ENCODE measurements around the gene PBRM1. TPM values are rescaled to one million over a fixed set of nuclear protein-coding genes. Genes with fewer than 3 reads are reported as not detected.

PBRM1 gene
- total and polyA plus RNA-seq, 2 experiments from 2014 or later: 57.5 to 72.5 TPM

DNA sequence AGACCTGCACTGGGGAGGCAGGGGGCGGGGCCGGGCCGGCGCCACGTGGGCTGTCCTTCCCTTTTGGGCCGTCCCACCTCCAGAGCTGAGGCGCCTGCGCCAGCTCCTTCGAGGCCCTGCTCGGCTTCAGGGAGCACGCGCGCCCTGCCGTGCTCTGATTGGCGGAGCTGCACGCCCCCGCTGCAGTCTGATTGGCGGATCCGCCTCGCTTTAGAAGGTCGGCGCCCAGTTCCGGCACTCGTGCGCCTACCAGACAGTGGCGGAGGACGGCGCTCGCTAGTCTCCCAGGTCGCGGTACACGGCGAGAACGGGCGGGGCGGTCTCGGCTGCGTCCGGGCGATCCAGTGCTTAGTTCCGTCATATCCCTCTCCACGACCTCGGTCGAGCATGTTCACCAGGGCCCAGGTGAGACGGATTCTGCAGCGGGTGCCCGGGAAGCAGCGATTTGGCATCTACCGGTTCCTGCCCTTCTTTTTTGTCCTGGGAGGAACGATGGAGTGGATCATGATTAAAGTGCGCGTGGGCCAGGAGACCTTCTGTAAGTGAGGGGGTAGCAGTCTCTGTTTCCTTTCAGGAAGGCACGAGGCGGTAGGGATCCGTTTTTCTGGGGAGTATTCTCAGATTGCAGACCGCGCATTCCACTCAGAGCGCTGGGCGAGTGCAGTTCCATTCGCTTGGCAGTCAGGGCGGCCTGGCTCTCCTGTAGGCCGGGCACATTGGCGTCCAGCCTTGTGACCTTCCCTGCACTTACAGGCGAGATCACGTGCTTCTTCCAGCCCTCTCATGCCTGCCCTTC lies 149.1 kb downstream of the PBRM1 start, which contains the start of gene UQCC5:
Gene UQCC5, plus strand, starts transcription at position 237 of the 796 bp plus-strand sequence. Its CDS starts 151 bp downstream, at position 388.
- no peak for TF ChIP-seq EZH2 (IDR thresholded peaks at IDR 0.05; ENCODE audit: low read depth, unreplicated experiment)
- TF ChIP-seq POLR2AphosphoS5 (IDR thresholded peaks at IDR 0.05; ENCODE audit: low read depth): peak; percentile 100
- TF ChIP-seq ZNF114 (CRISPR knock-in tag; IDR thresholded peaks at IDR 0.05): no peak
- TF ChIP-seq CREB1 (CRISPR knock-in tag; IDR thresholded peaks at IDR 0.05; ENCODE audit: low read depth): peak; percentile 23; the same call in 1 of the 2 replicates
- Histone ChIP-seq H3K9me2 (ENCODE audit: insufficient read depth) (no peaks in the 10 kb centered on the region), H3K4me2 (peak within 1 kb of the TSS; percentile 94), H4K20me1 (replicated peaks; ENCODE audit: insufficient read depth) (peaks cover 46% of the 10 kb centered on the region), H3K4me1 (ENCODE audit: insufficient read depth) (peaks cover 42% of the 10 kb centered on the region), H3K27ac (ENCODE audit: low read depth) (peak within 1 kb of the TSS; percentile 91), H3K79me2 (replicated peaks; ENCODE audit: insufficient read depth) (peaks cover 52% of the 10 kb centered on the region), H3K27me3 (ENCODE audit: insufficient read depth) (no peaks in the 10 kb centered on the region), H2AFZ (peak within 1 kb of the TSS; percentile 93; the same call in 1 of the 2 replicates), H3K4me3 (peak within 1 kb of the TSS; percentile 97), H3K36me3 (ENCODE audit: insufficient read depth) (peaks cover 4% of the 10 kb centered on the region; the same call in 1 of the 2 replicates), H3F3A (replicated peaks; ENCODE audit: low read depth) (peaks cover 18% of the 10 kb centered on the region)
- peak within 1 kb of the TSS; percentile 99 for H3K27ac Mint-ChIP-seq
- no peaks in the 10 kb centered on the region for H3K9me3 Mint-ChIP-seq
- H3K36me3 Mint-ChIP-seq (ENCODE audit: low read depth): peaks cover 24% of the 10 kb centered on the region
- H3K4me1 Mint-ChIP-seq: peaks cover 40% of the 10 kb centered on the region
- H3K4me3 Mint-ChIP-seq: peak within 1 kb of the TSS; percentile 99
- peak; percentile 99 for DNase-seq (ENCODE audit: low spot score)
- peaks cover 23% of the 10 kb centered on the region for H3K27me3 Mint-ChIP-seq (ENCODE audit: insufficient read depth, low read depth, poor library complexity)
- peak; percentile 82 for ATAC-seq

DNA sequence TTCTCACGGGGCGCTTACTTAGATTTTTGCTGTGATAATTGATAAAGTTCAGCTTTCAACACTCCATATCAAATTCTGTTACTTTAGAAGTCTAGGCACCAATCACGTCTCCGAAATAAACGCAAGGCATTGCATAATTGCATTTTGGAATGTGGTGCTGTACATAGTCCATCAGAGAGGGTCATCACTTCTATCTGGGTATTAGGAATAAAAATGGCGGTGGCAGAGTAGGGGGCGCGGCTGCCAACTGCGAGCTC lies 149.7 kb downstream of the PBRM1 start:
- H3K4me1 ChIP-seq (ENCODE audit: insufficient read depth): peaks cover 43% of the 10 kb centered on the region
- no peaks in the 10 kb centered on the region for H3K27me3 ChIP-seq (ENCODE audit: insufficient read depth)
- peak overlapping the region; percentile 39 for H3K4me3 ChIP-seq
- peaks cover 19% of the 10 kb centered on the region for H3K36me3 Mint-ChIP-seq (ENCODE audit: low read depth)
- ATAC-seq: no peak
- H4K20me1 ChIP-seq (replicated peaks; ENCODE audit: insufficient read depth): peaks cover 40% of the 10 kb centered on the region
- DNase-seq (ENCODE audit: low spot score): no peak
- H2AFZ ChIP-seq: no peak overlapping the region
- H3K4me1 Mint-ChIP-seq: peaks cover 40% of the 10 kb centered on the region
- H3K79me2 ChIP-seq (replicated peaks; ENCODE audit: insufficient read depth): peaks cover 57% of the 10 kb centered on the region
- peaks cover 23% of the 10 kb centered on the region for H3K27me3 Mint-ChIP-seq (ENCODE audit: insufficient read depth, low read depth, poor library complexity)
- no peak overlapping the region for H3K27ac ChIP-seq (ENCODE audit: low read depth)
- peaks cover 4% of the 10 kb centered on the region; the same call in 1 of the 2 replicates for H3K36me3 ChIP-seq (ENCODE audit: insufficient read depth)
- peak overlapping the region; percentile 86; the same call in 1 of the 2 replicates for H3K4me2 ChIP-seq
- no peak overlapping the region for H3K27ac Mint-ChIP-seq
- peak overlapping the region; percentile 51; the same call in 2 of the 3 replicates for H3K4me3 Mint-ChIP-seq
- H3K9me3 Mint-ChIP-seq: no peaks in the 10 kb centered on the region
- peaks cover 18% of the 10 kb centered on the region for H3F3A ChIP-seq (replicated peaks; ENCODE audit: low read depth)
- no peaks in the 10 kb centered on the region for H3K9me2 ChIP-seq (ENCODE audit: insufficient read depth)
- TF ChIP-seq EZH2 (IDR thresholded peaks at IDR 0.05; ENCODE audit: low read depth, unreplicated experiment) (no peak), JUNB (IDR thresholded peaks at IDR 0.05; ENCODE audit: unreplicated experiment) (no peak), NANOG (IDR thresholded peaks at IDR 0.05; ENCODE audit: borderline replicate concordance) (no peak), ZNF331 (CRISPR knock-in tag; IDR thresholded peaks at IDR 0.05; ENCODE audit: low read depth) (no peak), ZNF114 (CRISPR knock-in tag; IDR thresholded peaks at IDR 0.05) (no peak), CREB1 (CRISPR knock-in tag; IDR thresholded peaks at IDR 0.05; ENCODE audit: low read depth) (no peak), EZH2phosphoT487 (IDR thresholded peaks at IDR 0.05; ENCODE audit: unreplicated experiment) (no peak)
- TF ChIP-seq, protein P1, sequence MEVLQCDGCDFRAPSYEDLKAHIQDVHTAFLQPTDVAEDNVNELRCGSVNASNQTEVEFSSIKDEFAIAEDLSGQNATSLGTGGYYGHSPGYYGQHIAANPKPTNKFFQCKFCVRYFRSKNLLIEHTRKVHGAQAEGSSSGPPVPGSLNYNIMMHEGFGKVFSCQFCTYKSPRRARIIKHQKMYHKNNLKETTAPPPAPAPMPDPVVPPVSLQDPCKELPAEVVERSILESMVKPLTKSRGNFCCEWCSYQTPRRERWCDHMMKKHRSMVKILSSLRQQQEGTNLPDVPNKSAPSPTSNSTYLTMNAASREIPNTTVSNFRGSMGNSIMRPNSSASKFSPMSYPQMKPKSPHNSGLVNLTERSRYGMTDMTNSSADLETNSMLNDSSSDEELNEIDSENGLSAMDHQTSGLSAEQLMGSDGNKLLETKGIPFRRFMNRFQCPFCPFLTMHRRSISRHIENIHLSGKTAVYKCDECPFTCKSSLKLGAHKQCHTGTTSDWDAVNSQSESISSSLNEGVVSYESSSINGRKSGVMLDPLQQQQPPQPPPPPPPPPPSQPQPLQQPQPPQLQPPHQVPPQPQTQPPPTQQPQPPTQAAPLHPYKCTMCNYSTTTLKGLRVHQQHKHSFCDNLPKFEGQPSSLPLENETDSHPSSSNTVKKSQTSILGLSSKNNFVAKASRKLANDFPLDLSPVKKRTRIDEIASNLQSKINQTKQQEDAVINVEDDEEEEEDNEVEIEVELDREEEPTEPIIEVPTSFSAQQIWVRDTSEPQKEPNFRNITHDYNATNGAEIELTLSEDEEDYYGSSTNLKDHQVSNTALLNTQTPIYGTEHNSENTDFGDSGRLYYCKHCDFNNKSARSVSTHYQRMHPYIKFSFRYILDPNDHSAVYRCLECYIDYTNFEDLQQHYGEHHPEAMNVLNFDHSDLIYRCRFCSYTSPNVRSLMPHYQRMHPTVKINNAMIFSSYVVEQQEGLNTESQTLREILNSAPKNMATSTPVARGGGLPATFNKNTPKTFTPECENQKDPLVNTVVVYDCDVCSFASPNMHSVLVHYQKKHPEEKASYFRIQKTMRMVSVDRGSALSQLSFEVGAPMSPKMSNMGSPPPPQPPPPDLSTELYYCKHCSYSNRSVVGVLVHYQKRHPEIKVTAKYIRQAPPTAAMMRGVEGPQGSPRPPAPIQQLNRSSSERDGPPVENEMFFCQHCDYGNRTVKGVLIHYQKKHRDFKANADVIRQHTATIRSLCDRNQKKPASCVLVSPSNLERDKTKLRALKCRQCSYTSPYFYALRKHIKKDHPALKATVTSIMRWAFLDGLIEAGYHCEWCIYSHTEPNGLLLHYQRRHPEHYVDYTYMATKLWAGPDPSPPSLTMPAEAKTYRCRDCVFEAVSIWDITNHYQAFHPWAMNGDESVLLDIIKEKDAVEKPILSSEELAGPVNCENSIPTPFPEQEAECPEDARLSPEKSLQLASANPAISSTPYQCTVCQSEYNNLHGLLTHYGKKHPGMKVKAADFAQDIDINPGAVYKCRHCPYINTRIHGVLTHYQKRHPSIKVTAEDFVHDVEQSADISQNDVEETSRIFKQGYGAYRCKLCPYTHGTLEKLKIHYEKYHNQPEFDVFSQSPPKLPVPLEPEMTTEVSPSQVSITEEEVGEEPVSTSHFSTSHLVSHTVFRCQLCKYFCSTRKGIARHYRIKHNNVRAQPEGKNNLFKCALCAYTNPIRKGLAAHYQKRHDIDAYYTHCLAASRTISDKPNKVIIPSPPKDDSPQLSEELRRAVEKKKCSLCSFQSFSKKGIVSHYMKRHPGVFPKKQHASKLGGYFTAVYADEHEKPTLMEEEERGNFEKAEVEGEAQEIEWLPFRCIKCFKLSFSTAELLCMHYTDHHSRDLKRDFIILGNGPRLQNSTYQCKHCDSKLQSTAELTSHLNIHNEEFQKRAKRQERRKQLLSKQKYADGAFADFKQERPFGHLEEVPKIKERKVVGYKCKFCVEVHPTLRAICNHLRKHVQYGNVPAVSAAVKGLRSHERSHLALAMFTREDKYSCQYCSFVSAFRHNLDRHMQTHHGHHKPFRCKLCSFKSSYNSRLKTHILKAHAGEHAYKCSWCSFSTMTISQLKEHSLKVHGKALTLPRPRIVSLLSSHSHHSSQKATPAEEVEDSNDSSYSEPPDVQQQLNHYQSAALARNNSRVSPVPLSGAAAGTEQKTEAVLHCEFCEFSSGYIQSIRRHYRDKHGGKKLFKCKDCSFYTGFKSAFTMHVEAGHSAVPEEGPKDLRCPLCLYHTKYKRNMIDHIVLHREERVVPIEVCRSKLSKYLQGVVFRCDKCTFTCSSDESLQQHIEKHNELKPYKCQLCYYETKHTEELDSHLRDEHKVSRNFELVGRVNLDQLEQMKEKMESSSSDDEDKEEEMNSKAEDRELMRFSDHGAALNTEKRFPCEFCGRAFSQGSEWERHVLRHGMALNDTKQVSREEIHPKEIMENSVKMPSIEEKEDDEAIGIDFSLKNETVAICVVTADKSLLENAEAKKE (CRISPR knock-in tag; IDR thresholded peaks at IDR 0.05): no peak
- TF ChIP-seq, protein P2, sequence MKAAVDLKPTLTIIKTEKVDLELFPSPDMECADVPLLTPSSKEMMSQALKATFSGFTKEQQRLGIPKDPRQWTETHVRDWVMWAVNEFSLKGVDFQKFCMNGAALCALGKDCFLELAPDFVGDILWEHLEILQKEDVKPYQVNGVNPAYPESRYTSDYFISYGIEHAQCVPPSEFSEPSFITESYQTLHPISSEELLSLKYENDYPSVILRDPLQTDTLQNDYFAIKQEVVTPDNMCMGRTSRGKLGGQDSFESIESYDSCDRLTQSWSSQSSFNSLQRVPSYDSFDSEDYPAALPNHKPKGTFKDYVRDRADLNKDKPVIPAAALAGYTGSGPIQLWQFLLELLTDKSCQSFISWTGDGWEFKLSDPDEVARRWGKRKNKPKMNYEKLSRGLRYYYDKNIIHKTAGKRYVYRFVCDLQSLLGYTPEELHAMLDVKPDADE (IDR thresholded peaks at IDR 0.05): no peak

Measured in GM23338 (cell line).